H1 (cell line): Measurements from ENCODE around the gene MED17. TPM values are rescaled to one million over a fixed set of nuclear protein-coding genes. Genes with fewer than 3 reads are reported as not detected.

Experiments
- CTCF ChIA-PET: fragments of 300-600 bp; sonication (Branson Sonifier 250); formaldehyde crosslinking; loops from one replicate; lab custom pipeline; 2021; ENCODE audit not compliant: partially characterized antibody; lab: Charles Lee
- POLR2A ChIA-PET: fragments of 300-600 bp; sonication (Branson Sonifier 250); formaldehyde crosslinking; loops from one replicate; lab custom pipeline; 2021; ENCODE audit warnings: inconsistent platforms; ENCODE audit not compliant: partially characterized antibody; lab: Charles Lee
- DNase-seq, 2 experiments: peaks; one replicate each; pipeline versions ENCODE4 v3.0.0 to v3.0.0-alpha.2; 2010 to 2022; ENCODE audit warnings: low spot score in 2 of 2, low read depth in 1 of 2, mixed read lengths in 1 of 2
- FAIRE-seq: peaks from 2 replicates; lab custom pipeline; 2011; peaks lifted over from hg19 to GRCh38; lab: Jason Lieb, UNC
- H2AFZ ChIP-seq: 2 replicates; pipeline ENCODE4 v1.8.1; 2012; ENCODE audit warnings: low read length, inconsistent platforms
- H2AK5ac ChIP-seq: 2 replicates; pipeline ENCODE4 v1.6.1; 2013; ENCODE audit warnings: low read depth, low read length
- H2BK120ac ChIP-seq: replicated peaks from 2 replicates; pipeline ENCODE3; 2013; ENCODE audit warnings: low read depth, low read length, inconsistent platforms
- H2BK12ac ChIP-seq: 2 replicates; pipeline ENCODE4 v1.6.1; 2013; ENCODE audit warnings: low read depth, low read length
- H2BK15ac ChIP-seq: 2 replicates; pipeline ENCODE4 v1.6.1; 2013; ENCODE audit warnings: low read length
- H2BK20ac ChIP-seq: 2 replicates; pipeline ENCODE4 v1.6.1; 2013; ENCODE audit warnings: low read length
- H2BK5ac ChIP-seq: 2 replicates; pipeline ENCODE4 v1.6.1; 2013; ENCODE audit warnings: low read depth, low read length
- H3K14ac ChIP-seq: 2 replicates; pipeline ENCODE4 v1.6.1; 2013; ENCODE audit warnings: inconsistent platforms; ENCODE audit not compliant: insufficient read length
- H3K18ac ChIP-seq: 2 replicates; pipeline ENCODE4 v1.6.1; 2013; ENCODE audit warnings: low read length; ENCODE audit errors: extremely low read depth
- H3K23ac ChIP-seq: 2 replicates; pipeline ENCODE4 v1.6.1; 2013; ENCODE audit warnings: inconsistent platforms; ENCODE audit not compliant: insufficient read length
- H3K23me2 ChIP-seq: 2 replicates; pipeline ENCODE4 v1.6.1; 2013; ENCODE audit warnings: low read depth, low read length
- H3K27ac ChIP-seq: 2 replicates; pipeline ENCODE4 v1.6.1; 2011; ENCODE audit warnings: low read depth, low read length, inconsistent platforms
- H3K27me3 ChIP-seq, 4 experiments: replicated peaks in 1 of 4; 1 replicate in 1 of 4; 2 replicates in 3 of 4; pipeline versions ENCODE4 v1.6.1 to v1.8.1; 2011 to 2013; ENCODE audit warnings: low read length in 3 of 4, mild to moderate bottlenecking in 3 of 4, inconsistent platforms in 2 of 4, mixed read lengths in 2 of 4, moderate library complexity in 1 of 4; ENCODE audit not compliant: control insufficient read depth in 3 of 4, insufficient read depth in 3 of 4; ENCODE audit errors: extremely low read depth in 1 of 4
- H3K36me3 ChIP-seq, 4 experiments: 2 replicates each; pipeline versions ENCODE4 v1.6.1 to v1.8.1; 2011 to 2013; ENCODE audit warnings: mild to moderate bottlenecking in 4 of 4, low read length in 3 of 4, moderate library complexity in 2 of 4, control low read depth in 1 of 4, inconsistent platforms in 1 of 4; ENCODE audit not compliant: insufficient read depth in 4 of 4, control insufficient read depth in 2 of 4
- H3K4ac ChIP-seq: replicated peaks from 2 replicates; pipeline ENCODE3; 2013; ENCODE audit warnings: low read length, low read depth, mixed read lengths, inconsistent platforms; ENCODE audit not compliant: insufficient read length
- H3K4me1 ChIP-seq, 4 experiments: replicated peaks in 1 of 4; 1 replicate in 1 of 4; 2 replicates in 3 of 4; pipeline versions ENCODE4 v1.6.1 to v1.8.1; 2011 to 2013; ENCODE audit warnings: low read length in 3 of 4, inconsistent platforms in 2 of 4, mixed read lengths in 1 of 4; ENCODE audit not compliant: insufficient read depth in 4 of 4, control insufficient read depth in 3 of 4
- H3K4me2 ChIP-seq, 2 experiments: 2 replicates each; pipeline versions ENCODE4 v1.6.1 to v1.8.1; 2011 to 2013; ENCODE audit warnings: low read depth in 2 of 2, low read length in 2 of 2, control low read depth in 1 of 2, inconsistent platforms in 1 of 2, mild to moderate bottlenecking in 1 of 2; ENCODE audit not compliant: insufficient read depth in 1 of 2
- H3K4me3 ChIP-seq, 4 experiments: fragments of 200-600, 300-600 bp in 1 of 4; sonication (generic), shearing (Covaris generic), sonication (Bioruptor Twin) in 1 of 4; 2 replicates each; pipeline versions ENCODE4 v1.5.1 to v1.8.1; 2011 to 2016; ENCODE audit warnings: low read length in 4 of 4, low read depth in 3 of 4, control low read depth in 2 of 4, inconsistent platforms in 2 of 4, mild to moderate bottlenecking in 2 of 4, mixed read lengths in 1 of 4, moderate library complexity in 1 of 4; ENCODE audit not compliant: insufficient read depth in 2 of 4; ENCODE audit errors: extremely low read depth in 1 of 4
- H3K56ac ChIP-seq: replicated peaks from 2 replicates; pipeline ENCODE3; 2013; ENCODE audit warnings: low read depth, mild to moderate bottlenecking, mixed read lengths, low read length, inconsistent platforms; ENCODE audit not compliant: insufficient read length
- H3K79me1 ChIP-seq: 2 replicates; pipeline ENCODE4 v1.6.1; 2013; ENCODE audit warnings: low read depth, low read length, control low read depth
- H3K79me2 ChIP-seq, 2 experiments: 2 replicates each; pipeline versions ENCODE4 v1.6.1 to v1.8.1; 2012 to 2013; ENCODE audit warnings: low read length in 2 of 2, mild to moderate bottlenecking in 2 of 2, inconsistent platforms in 1 of 2; ENCODE audit not compliant: insufficient read depth in 2 of 2, control insufficient read depth in 1 of 2
- H3K9ac ChIP-seq, 4 experiments: replicated peaks in 1 of 4; 1 replicate in 1 of 4; 2 replicates in 3 of 4; pipeline versions ENCODE4 v1.6.1 to v1.8.1; 2011 to 2013; ENCODE audit warnings: low read depth in 3 of 4, low read length in 3 of 4, control low read depth in 2 of 4, mild to moderate bottlenecking in 2 of 4, moderate library complexity in 2 of 4, inconsistent platforms in 1 of 4; ENCODE audit errors: extremely low read depth in 1 of 4
- H3K9me3 ChIP-seq, 2 experiments: 2 replicates each; pipeline versions ENCODE4 v1.6.1 to v1.8.1; 2012 to 2013; ENCODE audit warnings: mild to moderate bottlenecking in 2 of 2, moderate library complexity in 2 of 2, control low read depth in 1 of 2, inconsistent platforms in 1 of 2, low read depth in 1 of 2, low read length in 1 of 2, mixed read lengths in 1 of 2; ENCODE audit not compliant: insufficient read depth in 2 of 2
- H4K20me1 ChIP-seq, 2 experiments: replicated peaks in 1 of 2; 2 replicates each; pipeline versions ENCODE3 to v1.8.1; 2011 to 2013; ENCODE audit warnings: inconsistent platforms in 2 of 2, low read length in 2 of 2, mild to moderate bottlenecking in 1 of 2; ENCODE audit not compliant: insufficient read depth in 2 of 2, control insufficient read depth in 1 of 2
- H4K5ac ChIP-seq: 2 replicates; pipeline ENCODE4 v1.6.1; 2013; ENCODE audit warnings: low read length, low read depth, mixed read lengths, inconsistent platforms; ENCODE audit not compliant: insufficient read length
- H4K8ac ChIP-seq: 2 replicates; pipeline ENCODE4 v1.8.0; 2013; ENCODE audit warnings: mild to moderate bottlenecking, moderate library complexity, low read length, inconsistent platforms; ENCODE audit not compliant: insufficient read depth; ENCODE audit errors: extremely low read depth
- H4K91ac ChIP-seq: replicated peaks from 2 replicates; pipeline ENCODE3; 2013; ENCODE audit warnings: low read length, mixed read lengths, inconsistent platforms; ENCODE audit not compliant: insufficient read length
- KDM1A ChIP-seq: fragments of 200-600, 300-600 bp; sonication (generic); IDR thresholded peaks from 2 replicates; pipeline ENCODE4 v1.7.1; 2016; ENCODE audit warnings: mild to moderate bottlenecking, low read length, borderline replicate concordance
- NRF1 ChIP-seq: IDR thresholded peaks from 2 replicates; pipeline ENCODE4 v1.6.1; 2011; ENCODE audit warnings: mild to moderate bottlenecking, low read depth, low read length, improper control_type of control experiment
- SP4 ChIP-seq: IDR thresholded peaks from 2 replicates; pipeline ENCODE4 v1.6.1; 2012; ENCODE audit warnings: low read length, inconsistent platforms
- TAF1 ChIP-seq: IDR thresholded peaks from 2 replicates; pipeline ENCODE4 v1.6.1; 2011; ENCODE audit warnings: mild to moderate bottlenecking, low read depth, low read length
- TAF7 ChIP-seq: optimal IDR thresholded peaks from 2 replicates; pipeline ENCODE3; 2011; ENCODE audit warnings: low read depth, mild to moderate bottlenecking, inconsistent platforms, low read length, moderate library complexity, borderline replicate concordance
- ZNF274 ChIP-seq: IDR thresholded peaks from 2 replicates; pipeline ENCODE4 v1.7.0; 2012; ENCODE audit warnings: low read length, borderline replicate concordance; ENCODE audit errors: extremely low read depth
- WGBS, 2 experiments: shearing (Covaris generic) in 1 of 2; methylation state at CpG; one replicate each; pipeline versions ENCODE4 v1.1.6 to v1.1.7; 2013 to 2015; ENCODE audit warnings: low lambda C conversion rate in 2 of 2, mixed read lengths in 2 of 2, inconsistent platforms in 1 of 2, low coverage in 1 of 2, missing lambda C conversion rate in 1 of 2; ENCODE audit not compliant: insufficient replicate concordance in 2 of 2, insufficient coverage in 1 of 2, insufficient read length in 1 of 2; ENCODE audit errors: extremely low coverage in 1 of 2, missing lambda C conversion rate in 1 of 2; 5-methylcytosine and 5-hydroxymethylcytosine counted together
- polyA plus RNA-seq, 7 experiments: library from polyadenylated mRNA; depleted of rRNA in 3 of 7; stranded (reverse) in 5 of 7; unstranded in 2 of 7; fragments of >200 nt in 5 of 7; fragments of 200-250 nt in 2 of 7; gene quantifications; 1 replicate in 5 of 7; 2 replicates in 1 of 7; 4 replicates in 1 of 7; pipeline versions ENCODE4 v1.2.1 to v1.2.3, GENCODE V29; 2011 to 2013; ENCODE audit warnings: missing spikeins in 2 of 7, mixed read lengths in 2 of 7
- total RNA-seq: library from RNA; stranded (reverse); fragmentation: NEBNext Ultra II Directional; extraction: Animal tissue kit (Norgen Biotek cat#: 25700); gene quantifications from 2 replicates; pipeline ENCODE4 v1.2.1, GENCODE V29; 2021

MED17 gene
- total and polyA plus RNA-seq, 2 of the 8 experiments (the other 6 are each of a cell fraction or from before 2014, with no cell fraction given) = 8.8 to 33.7 TPM

DNA sequence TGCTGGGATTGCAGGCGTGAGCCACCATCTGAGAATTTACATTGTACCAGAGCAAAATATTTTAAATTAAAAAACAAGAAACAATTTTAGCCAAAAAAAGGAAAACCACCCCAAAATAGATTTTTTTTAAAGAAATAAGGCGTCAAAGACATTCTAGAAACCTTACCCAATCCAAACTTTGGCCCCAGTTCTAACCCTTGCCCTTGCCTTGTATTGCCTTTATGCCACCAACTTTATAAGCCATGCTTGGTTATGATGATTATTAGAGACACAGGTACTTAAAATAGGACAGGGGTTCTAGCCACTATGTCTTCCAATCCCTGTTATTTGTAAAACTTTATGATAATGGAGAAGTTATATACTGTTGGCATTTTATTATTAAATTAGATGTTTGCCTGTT lies 30.8 kb upstream of the MED17 start:
- H4K20me1 ChIP-seq = peaks cover 0 to 2% of the 10 kb centered on the region in 2 experiments
- WGBS, 2 experiments = 87% methylated on average over 2 of the region's 2 CpGs; no CpG with 5 or more reads in 1 of the 2 experiments
- H3K18ac ChIP-seq = no peak overlapping the region
- no peak overlapping the region for H2AK5ac ChIP-seq
- H2BK15ac ChIP-seq = no peak overlapping the region
- H2BK5ac ChIP-seq = no peak overlapping the region
- H3K4me3 ChIP-seq = no peak overlapping the region
- no peaks in the 10 kb centered on the region for H3K79me2 ChIP-seq
- no peak overlapping the region for H4K5ac ChIP-seq
- ChIA-PET POLR2A (interaction anchor here (6.4 kb wide), 1 partner anchor 13 kb away, joined by 50 read pairs; the partner anchor contains the start of genes C11orf54 and TAF1D), CTCF (no interaction called here)
- no peaks in the 10 kb centered on the region for H3K9me3 ChIP-seq
- no peak overlapping the region for H2AFZ ChIP-seq
- H3K56ac ChIP-seq = no peak overlapping the region
- no peak for TF ChIP-seq TAF7
- TF ChIP-seq TAF1 = no peak
- no peak for TF ChIP-seq NRF1
- no peak for TF ChIP-seq ZNF274
- no peak for TF ChIP-seq SP4
- no peak for TF ChIP-seq KDM1A
- FAIRE-seq = no peak
- H2BK120ac ChIP-seq = no peak overlapping the region
- H3K23ac ChIP-seq = no peak overlapping the region
- no peak overlapping the region for H3K27ac ChIP-seq
- DNase-seq = no peak
- H3K4me2 ChIP-seq = no peak overlapping the region
- H3K23me2 ChIP-seq = no peaks in the 10 kb centered on the region
- no peak overlapping the region for H2BK20ac ChIP-seq
- no peak overlapping the region for H3K14ac ChIP-seq
- peaks cover 0 to 36% (median 10%) of the 10 kb centered on the region in 4 experiments; a peak in 7 of 8 replicates for H3K36me3 ChIP-seq
- H3K4me1 ChIP-seq = no peaks in the 10 kb centered on the region
- H2BK12ac ChIP-seq = no peak overlapping the region
- no peaks in the 10 kb centered on the region for H3K27me3 ChIP-seq
- H3K79me1 ChIP-seq = no peaks in the 10 kb centered on the region
- no peak overlapping the region for H3K4ac ChIP-seq
- no peak overlapping the region for H4K91ac ChIP-seq
- no peak overlapping the region for H3K9ac ChIP-seq
- no peak overlapping the region for H4K8ac ChIP-seq
